GM12892 (cell line): ENCODE results near the gene KIRREL3.

Experiments
- POLR2A ChIP-seq: IDR thresholded peaks from 2 replicates; pipeline ENCODE4 v1.6.1; 2011; ENCODE audit warnings: low read depth, low read length, control low read depth
- POLR2AphosphoS5 ChIP-seq: IDR thresholded peaks from 2 replicates; pipeline ENCODE4 v1.6.1; 2011; ENCODE audit warnings: low read depth, low read length, control low read depth
- TAF1 ChIP-seq: IDR thresholded peaks from 2 replicates; pipeline ENCODE4 v1.6.1; 2011; ENCODE audit warnings: low read depth, mild to moderate bottlenecking, control low read depth, low read length, borderline replicate concordance

DNA sequence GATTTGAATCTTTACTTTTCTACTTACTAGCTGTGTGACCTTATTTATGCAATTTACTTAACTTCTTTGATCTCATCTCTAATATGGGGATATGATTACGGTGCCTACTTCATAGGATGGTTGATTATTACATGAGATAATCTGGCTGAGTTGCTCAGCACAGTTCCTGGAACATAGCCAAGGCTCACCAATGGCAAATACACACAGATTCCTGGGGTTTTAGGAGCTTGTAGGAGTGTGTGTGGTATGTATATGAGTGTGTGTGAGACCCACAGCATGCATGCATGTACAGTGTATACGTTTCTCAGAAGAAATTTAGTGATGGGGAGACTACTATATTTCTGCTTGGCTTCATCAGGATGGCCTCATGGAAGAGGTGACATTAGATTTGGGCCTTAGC, 256.9 kb downstream of the KIRREL3 start:
- no peak for TF ChIP-seq POLR2AphosphoS5
- TF ChIP-seq POLR2A, result no peak
- no peak for TF ChIP-seq TAF1
